Breast epithelium (tissue), 3 donors: Measurements from ENCODE around the gene MED10.

Experiments used
- POLR2AphosphoS5 ChIP-seq, 3 donors: sonication (generic); formaldehyde crosslinking; IDR thresholded peaks; one replicate each; pipeline ENCODE4 v1.6.1; 2017; ENCODE audit warnings: antibody characterized with exemption in 3 of 3
- TF ChIP-seq, protein P1 (sequence below), 3 donors: fragments of 450-650 bp; IDR thresholded peaks; one replicate each; pipeline ENCODE4 v1.5.1; 2016 to 2017; ENCODE audit warnings: antibody characterized with exemption in 3 of 3, mild to moderate bottlenecking in 3 of 3, moderate library complexity in 3 of 3

DNA sequence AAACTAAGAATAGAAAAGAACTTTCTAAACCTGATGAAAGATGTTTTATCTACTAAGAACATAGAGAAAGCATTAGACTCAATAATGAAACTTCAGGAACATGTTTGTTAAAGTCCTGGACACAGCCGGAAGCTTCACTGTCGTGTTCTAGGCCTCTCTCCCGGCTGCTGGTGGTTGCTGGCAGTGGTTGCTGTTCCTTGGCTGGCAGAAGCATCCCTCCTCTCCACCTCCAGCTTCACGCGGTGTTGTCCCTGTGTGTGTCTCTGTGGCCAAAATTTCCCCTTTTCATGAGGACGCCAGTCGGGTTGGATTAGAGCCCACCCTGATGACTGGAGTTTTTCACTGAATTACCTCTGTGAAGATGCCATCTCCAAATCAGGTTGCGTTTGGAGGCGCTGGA, 6.5 kb upstream of the MED10 start:
- no peak for TF ChIP-seq POLR2AphosphoS5 (IDR thresholded peaks at IDR 0.05)
- TF ChIP-seq, protein P1, sequence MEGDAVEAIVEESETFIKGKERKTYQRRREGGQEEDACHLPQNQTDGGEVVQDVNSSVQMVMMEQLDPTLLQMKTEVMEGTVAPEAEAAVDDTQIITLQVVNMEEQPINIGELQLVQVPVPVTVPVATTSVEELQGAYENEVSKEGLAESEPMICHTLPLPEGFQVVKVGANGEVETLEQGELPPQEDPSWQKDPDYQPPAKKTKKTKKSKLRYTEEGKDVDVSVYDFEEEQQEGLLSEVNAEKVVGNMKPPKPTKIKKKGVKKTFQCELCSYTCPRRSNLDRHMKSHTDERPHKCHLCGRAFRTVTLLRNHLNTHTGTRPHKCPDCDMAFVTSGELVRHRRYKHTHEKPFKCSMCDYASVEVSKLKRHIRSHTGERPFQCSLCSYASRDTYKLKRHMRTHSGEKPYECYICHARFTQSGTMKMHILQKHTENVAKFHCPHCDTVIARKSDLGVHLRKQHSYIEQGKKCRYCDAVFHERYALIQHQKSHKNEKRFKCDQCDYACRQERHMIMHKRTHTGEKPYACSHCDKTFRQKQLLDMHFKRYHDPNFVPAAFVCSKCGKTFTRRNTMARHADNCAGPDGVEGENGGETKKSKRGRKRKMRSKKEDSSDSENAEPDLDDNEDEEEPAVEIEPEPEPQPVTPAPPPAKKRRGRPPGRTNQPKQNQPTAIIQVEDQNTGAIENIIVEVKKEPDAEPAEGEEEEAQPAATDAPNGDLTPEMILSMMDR (IDR thresholded peaks at IDR 0.05), result no peak
